Sigmoid colon (tissue), 4 donors: ENCODE data around the gene FOXRED1.

ENCODE experiments used
- CTCF ChIP-seq, 4 experiments: fragments of 450-650 bp in 3 of 4; fragments of 200-600 bp in 1 of 4; IDR thresholded peaks; one replicate each; pipeline ENCODE4 v1.5.1; 2016 to 2019; ENCODE audit warnings: antibody characterized with exemption in 4 of 4, mild to moderate bottlenecking in 3 of 4, moderate library complexity in 2 of 4
- EP300 ChIP-seq, 4 donors: sonication (generic); formaldehyde crosslinking; IDR thresholded peaks; one replicate each; pipeline ENCODE4 v1.6.1; 2017; ENCODE audit warnings: antibody characterized with exemption in 4 of 4
- POLR2A ChIP-seq, 2 donors: fragments of 450-650 bp; IDR thresholded peaks; one replicate each; pipeline ENCODE4 v1.6.1; 2016; ENCODE audit warnings: antibody characterized with exemption in 2 of 2, mild to moderate bottlenecking in 2 of 2, moderate library complexity in 2 of 2
- POLR2AphosphoS5 ChIP-seq, 4 donors: sonication (generic); formaldehyde crosslinking; IDR thresholded peaks; one replicate each; pipeline ENCODE4 v1.6.1; 2017; ENCODE audit warnings: antibody characterized with exemption in 4 of 4

- TF ChIP-seq POLR2A (IDR thresholded peaks at IDR 0.05) (no peak), CTCF (IDR thresholded peaks at IDR 0.05) (no peak), POLR2AphosphoS5 (IDR thresholded peaks at IDR 0.05) (no peak), EP300 (IDR thresholded peaks at IDR 0.05) (no peak)
Measured at GRCh38 chr11:126308271-126308671, 39.3 kb downstream of the FOXRED1 start.
